HEK293 (cell line): ENCODE measurements around the gene THAP3.
A peak's percentile ranks its signal among the peaks of the same experiment; 100 is the strongest.

Experiments used
- BCL11B ChIP-seq: fragments of 450-650 bp; formaldehyde crosslinking; IDR thresholded peaks from 2 replicates; pipeline ENCODE4 v1.5.1; 2016; ENCODE audit warnings: low read depth, missing biosample characterization, missing genetic modification characterization
- EGR2 ChIP-seq: fragments of 450-650 bp; formaldehyde crosslinking; IDR thresholded peaks from 2 replicates; pipeline ENCODE4 v1.5.1; 2016; ENCODE audit warnings: low read depth, missing biosample characterization, missing genetic modification characterization
- GLI2 ChIP-seq: fragments of 450-650 bp; formaldehyde crosslinking; IDR thresholded peaks from 2 replicates; pipeline ENCODE4; 2017; ENCODE audit warnings: missing biosample characterization, missing genetic modification characterization, low read depth, borderline replicate concordance
- KLF8 ChIP-seq: fragments of 450-650 bp; formaldehyde crosslinking; IDR thresholded peaks from 2 replicates; pipeline ENCODE4 v1.5.1; 2016; ENCODE audit warnings: missing biosample characterization, missing genetic modification characterization
- OSR2 ChIP-seq: fragments of 450-650 bp; formaldehyde crosslinking; IDR thresholded peaks from 2 replicates; pipeline ENCODE4 v1.5.1; 2016; ENCODE audit warnings: missing biosample characterization, missing genetic modification characterization
- REST ChIP-seq: fragments of 450-650 bp; formaldehyde crosslinking; IDR thresholded peaks from 2 replicates; pipeline ENCODE4 v1.5.1; 2016; ENCODE audit warnings: missing biosample characterization, missing genetic modification characterization
- TCF7L2 ChIP-seq: IDR thresholded peaks from 2 replicates; pipeline ENCODE4 v1.6.1; 2011; ENCODE audit warnings: low read depth, mild to moderate bottlenecking, inconsistent platforms, low read length, moderate library complexity, borderline replicate concordance
- TRIM28 ChIP-seq: IDR thresholded peaks from 2 replicates; pipeline ENCODE4 v1.6.1; 2011; ENCODE audit warnings: low read length, control low read depth, borderline replicate concordance
- YY1 ChIP-seq: fragments of 450-650 bp; formaldehyde crosslinking; IDR thresholded peaks from 2 replicates; pipeline ENCODE4 v1.5.1; 2018; ENCODE audit warnings: missing biosample characterization, missing genetic modification characterization
- ZBTB17 ChIP-seq: fragments of 450-650 bp; formaldehyde crosslinking; IDR thresholded peaks from 2 replicates; pipeline ENCODE4 v1.5.1; 2016; ENCODE audit warnings: missing biosample characterization, missing genetic modification characterization
- ZBTB48 ChIP-seq: fragments of 450-650 bp; formaldehyde crosslinking; IDR thresholded peaks from 2 replicates; pipeline ENCODE4 v1.5.1; 2016; ENCODE audit warnings: missing biosample characterization, missing genetic modification characterization
- ZBTB7A ChIP-seq: fragments of 450-650 bp; formaldehyde crosslinking; IDR thresholded peaks from 2 replicates; pipeline ENCODE4 v1.5.1; 2016; ENCODE audit warnings: low read depth, missing biosample characterization, missing genetic modification characterization
- ZNF121 ChIP-seq: fragments of 450-650 bp; formaldehyde crosslinking; IDR thresholded peaks from 2 replicates; pipeline ENCODE4 v1.5.1; 2016; ENCODE audit warnings: missing biosample characterization, missing genetic modification characterization
- ZNF133 ChIP-seq: fragments of 450-650 bp; formaldehyde crosslinking; IDR thresholded peaks from 2 replicates; pipeline ENCODE4 v1.5.1; 2016; ENCODE audit warnings: missing biosample characterization, missing genetic modification characterization
- ZNF140 ChIP-seq: fragments of 450-650 bp; formaldehyde crosslinking; IDR thresholded peaks from 2 replicates; pipeline ENCODE4 v1.5.1; 2016; ENCODE audit warnings: missing biosample characterization, missing genetic modification characterization
- ZNF221 ChIP-seq: fragments of 450-650 bp; formaldehyde crosslinking; IDR thresholded peaks from 2 replicates; pipeline ENCODE4 v1.5.1; 2017; ENCODE audit warnings: missing biosample characterization, missing genetic modification characterization, borderline replicate concordance
- ZNF354C ChIP-seq: fragments of 450-650 bp; formaldehyde crosslinking; IDR thresholded peaks from 2 replicates; pipeline ENCODE4 v1.5.1; 2016; ENCODE audit warnings: missing biosample characterization, missing genetic modification characterization, low read depth, borderline replicate concordance
- ZNF416 ChIP-seq: fragments of 450-650 bp; formaldehyde crosslinking; IDR thresholded peaks from 2 replicates; pipeline ENCODE4 v1.5.1; 2016; ENCODE audit warnings: missing biosample characterization, missing genetic modification characterization
- ZNF544 ChIP-seq: fragments of 450-650 bp; formaldehyde crosslinking; IDR thresholded peaks from 2 replicates; pipeline ENCODE4 v1.5.0; 2017; ENCODE audit warnings: missing biosample characterization, missing genetic modification characterization
- ZNF549 ChIP-seq: fragments of 450-650 bp; IDR thresholded peaks from 2 replicates; pipeline ENCODE4 v1.5.1; 2018; ENCODE audit warnings: missing biosample characterization, missing genetic modification characterization, mild to moderate bottlenecking, inconsistent platforms, moderate library complexity
- ZNF558 ChIP-seq: fragments of 450-650 bp; formaldehyde crosslinking; IDR thresholded peaks from 2 replicates; pipeline ENCODE4 v1.5.1; 2016; ENCODE audit warnings: missing biosample characterization, missing genetic modification characterization
- ZNF645 ChIP-seq: fragments of 450-650 bp; formaldehyde crosslinking; IDR thresholded peaks from 2 replicates; pipeline ENCODE4; 2016; ENCODE audit warnings: missing biosample characterization, missing genetic modification characterization
- ZNF664 ChIP-seq: fragments of 450-650 bp; formaldehyde crosslinking; IDR thresholded peaks from 2 replicates; pipeline ENCODE4 v1.5.1; 2016; ENCODE audit warnings: missing biosample characterization, missing genetic modification characterization
- ZNF785 ChIP-seq: fragments of 450-650 bp; formaldehyde crosslinking; IDR thresholded peaks from 2 replicates; pipeline ENCODE4 v1.5.1; 2016; ENCODE audit warnings: missing biosample characterization, missing genetic modification characterization
- ZSCAN30 ChIP-seq: fragments of 450-650 bp; IDR thresholded peaks from 2 replicates; pipeline ENCODE4 v1.5.1; 2018; ENCODE audit warnings: missing biosample characterization, mild to moderate bottlenecking, missing genetic modification characterization, moderate library complexity
- TF ChIP-seq, protein P1 (sequence below): fragments of 450-650 bp; formaldehyde crosslinking; IDR thresholded peaks from 2 replicates; pipeline ENCODE4 v1.5.1; 2017; ENCODE audit warnings: missing biosample characterization, missing genetic modification characterization
- TF ChIP-seq, protein P2 (sequence below): fragments of 450-650 bp; formaldehyde crosslinking; IDR thresholded peaks from 2 replicates; pipeline ENCODE4 v1.5.1; 2016; ENCODE audit warnings: missing biosample characterization, missing genetic modification characterization
- TF ChIP-seq, protein P3 (sequence below): fragments of 450-650 bp; formaldehyde crosslinking; IDR thresholded peaks from 2 replicates; pipeline ENCODE4 v1.5.1; 2016; ENCODE audit warnings: missing biosample characterization, missing genetic modification characterization
- TF ChIP-seq, protein P4 (sequence below): fragments of 450-650 bp; formaldehyde crosslinking; IDR thresholded peaks from 2 replicates; pipeline ENCODE4 v1.5.1; 2016; ENCODE audit warnings: missing biosample characterization, missing genetic modification characterization

Gene THAP3

GRCh38 chr1:6624710-6625583 is at the start of gene THAP3 (continued):
- TF ChIP-seq ZNF416 (tag by site-specific recombination) (no peak), ZNF221 (tag by site-specific recombination) (no peak), TRIM28 (no peak), REST (tag by site-specific recombination) (no peak), ZNF549 (tag by site-specific recombination) (no peak), TCF7L2 (no peak), ZNF354C (tag by site-specific recombination) (no peak), ZBTB7A (tag by site-specific recombination) (no peak), ZNF544 (tag by site-specific recombination) (no peak), ZBTB48 (tag by site-specific recombination) (peak; percentile 71; the same call in 1 of the 2 replicates), OSR2 (no peak), ZNF558 (tag by site-specific recombination) (no peak), KLF8 (peak; percentile 88), ZBTB17 (peak; percentile 45; the same call in 1 of the 2 replicates), ZNF140 (no peak), ZNF121 (tag by site-specific recombination) (no peak), ZSCAN30 (tag by site-specific recombination) (peak; percentile 58; the same call in 1 of the 2 replicates), EGR2 (no peak), ZNF664 (no peak), GLI2 (no peak), BCL11B (tag by site-specific recombination) (no peak), ZNF645 (tag by site-specific recombination) (no peak), ZNF133 (tag by site-specific recombination) (no peak), ZNF785 (tag by site-specific recombination) (no peak), YY1 (tag by site-specific recombination) (peak; percentile 90)
- TF ChIP-seq, protein P1, sequence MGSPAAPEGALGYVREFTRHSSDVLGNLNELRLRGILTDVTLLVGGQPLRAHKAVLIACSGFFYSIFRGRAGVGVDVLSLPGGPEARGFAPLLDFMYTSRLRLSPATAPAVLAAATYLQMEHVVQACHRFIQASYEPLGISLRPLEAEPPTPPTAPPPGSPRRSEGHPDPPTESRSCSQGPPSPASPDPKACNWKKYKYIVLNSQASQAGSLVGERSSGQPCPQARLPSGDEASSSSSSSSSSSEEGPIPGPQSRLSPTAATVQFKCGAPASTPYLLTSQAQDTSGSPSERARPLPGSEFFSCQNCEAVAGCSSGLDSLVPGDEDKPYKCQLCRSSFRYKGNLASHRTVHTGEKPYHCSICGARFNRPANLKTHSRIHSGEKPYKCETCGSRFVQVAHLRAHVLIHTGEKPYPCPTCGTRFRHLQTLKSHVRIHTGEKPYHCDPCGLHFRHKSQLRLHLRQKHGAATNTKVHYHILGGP, result no peak
- TF ChIP-seq, protein P2, sequence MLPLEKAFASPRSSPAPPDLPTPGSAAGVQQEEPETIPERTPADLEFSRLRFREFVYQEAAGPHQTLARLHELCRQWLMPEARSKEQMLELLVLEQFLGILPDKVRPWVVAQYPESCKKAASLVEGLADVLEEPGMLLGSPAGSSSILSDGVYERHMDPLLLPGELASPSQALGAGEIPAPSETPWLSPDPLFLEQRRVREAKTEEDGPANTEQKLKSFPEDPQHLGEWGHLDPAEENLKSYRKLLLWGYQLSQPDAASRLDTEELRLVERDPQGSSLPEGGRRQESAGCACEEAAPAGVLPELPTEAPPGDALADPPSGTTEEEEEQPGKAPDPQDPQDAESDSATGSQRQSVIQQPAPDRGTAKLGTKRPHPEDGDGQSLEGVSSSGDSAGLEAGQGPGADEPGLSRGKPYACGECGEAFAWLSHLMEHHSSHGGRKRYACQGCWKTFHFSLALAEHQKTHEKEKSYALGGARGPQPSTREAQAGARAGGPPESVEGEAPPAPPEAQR, result no peak
- TF ChIP-seq, protein P3, sequence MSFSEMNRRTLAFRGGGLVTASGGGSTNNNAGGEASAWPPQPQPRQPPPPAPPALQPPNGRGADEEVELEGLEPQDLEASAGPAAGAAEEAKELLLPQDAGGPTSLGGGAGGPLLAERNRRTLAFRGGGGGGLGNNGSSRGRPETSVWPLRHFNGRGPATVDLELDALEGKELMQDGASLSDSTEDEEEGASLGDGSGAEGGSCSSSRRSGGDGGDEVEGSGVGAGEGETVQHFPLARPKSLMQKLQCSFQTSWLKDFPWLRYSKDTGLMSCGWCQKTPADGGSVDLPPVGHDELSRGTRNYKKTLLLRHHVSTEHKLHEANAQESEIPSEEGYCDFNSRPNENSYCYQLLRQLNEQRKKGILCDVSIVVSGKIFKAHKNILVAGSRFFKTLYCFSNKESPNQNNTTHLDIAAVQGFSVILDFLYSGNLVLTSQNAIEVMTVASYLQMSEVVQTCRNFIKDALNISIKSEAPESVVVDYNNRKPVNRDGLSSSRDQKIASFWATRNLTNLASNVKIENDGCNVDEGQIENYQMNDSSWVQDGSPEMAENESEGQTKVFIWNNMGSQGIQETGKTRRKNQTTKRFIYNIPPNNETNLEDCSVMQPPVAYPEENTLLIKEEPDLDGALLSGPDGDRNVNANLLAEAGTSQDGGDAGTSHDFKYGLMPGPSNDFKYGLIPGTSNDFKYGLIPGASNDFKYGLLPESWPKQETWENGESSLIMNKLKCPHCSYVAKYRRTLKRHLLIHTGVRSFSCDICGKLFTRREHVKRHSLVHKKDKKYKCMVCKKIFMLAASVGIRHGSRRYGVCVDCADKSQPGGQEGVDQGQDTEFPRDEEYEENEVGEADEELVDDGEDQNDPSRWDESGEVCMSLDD (tag by site-specific recombination), result peak; percentile 98
- TF ChIP-seq, protein P4, sequence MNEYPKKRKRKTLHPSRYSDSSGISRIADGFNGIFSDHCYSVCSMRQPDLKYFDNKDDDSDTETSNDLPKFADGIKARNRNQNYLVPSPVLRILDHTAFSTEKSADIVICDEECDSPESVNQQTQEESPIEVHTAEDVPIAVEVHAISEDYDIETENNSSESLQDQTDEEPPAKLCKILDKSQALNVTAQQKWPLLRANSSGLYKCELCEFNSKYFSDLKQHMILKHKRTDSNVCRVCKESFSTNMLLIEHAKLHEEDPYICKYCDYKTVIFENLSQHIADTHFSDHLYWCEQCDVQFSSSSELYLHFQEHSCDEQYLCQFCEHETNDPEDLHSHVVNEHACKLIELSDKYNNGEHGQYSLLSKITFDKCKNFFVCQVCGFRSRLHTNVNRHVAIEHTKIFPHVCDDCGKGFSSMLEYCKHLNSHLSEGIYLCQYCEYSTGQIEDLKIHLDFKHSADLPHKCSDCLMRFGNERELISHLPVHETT (tag by site-specific recombination), result no peak
